ENCODE data around the gene NOTO. TPM values are rescaled to one million over a fixed set of nuclear protein-coding genes. Genes with fewer than 3 reads are reported as not detected.

Gene NOTO
- total and polyA plus RNA-seq, 10 of the 15 experiments (the other 5 are each of a cell fraction or from before 2014, with no cell fraction given): not detected

DNA sequence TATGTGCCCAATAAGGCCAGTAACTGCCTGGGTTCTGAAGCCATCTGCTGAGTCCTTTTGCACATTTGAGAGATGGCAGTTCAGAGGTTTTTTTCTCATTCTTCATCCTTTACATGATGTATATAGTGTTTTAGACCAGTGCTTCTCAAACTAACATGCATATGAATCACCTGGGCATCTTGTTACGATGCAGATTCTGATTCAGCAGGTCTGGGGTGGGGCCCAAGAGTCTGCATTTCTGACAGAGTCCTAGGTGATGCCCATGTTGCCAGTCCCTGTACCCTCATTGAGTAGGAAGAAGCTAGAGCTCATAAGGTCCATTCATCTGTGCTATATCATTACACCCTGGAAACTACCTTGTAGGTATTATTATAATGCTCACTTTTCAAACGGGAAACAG, 15.5 kb downstream of the NOTO start:
- Histone ChIP-seq H3K9me3 (replicated peaks; ENCODE audit: control insufficient read depth, insufficient read depth, low read length) (no peaks in the 10 kb centered on the region), H3K27ac (ENCODE audit: control insufficient read depth, insufficient read depth) (no peak overlapping the region), H3K27me3 (replicated peaks in 1 of 2; ENCODE audit: control insufficient read depth in 2 of 2, insufficient read depth in 2 of 2, low read length in 1 of 2) (no peaks in the 10 kb centered on the region), H3K79me2 (ENCODE audit: control insufficient read depth, insufficient read depth, low read length) (peaks cover 16% of the 10 kb centered on the region), H4K20me1 (ENCODE audit: control insufficient read depth, insufficient read depth) (no peaks in the 10 kb centered on the region), H3K9ac (ENCODE audit: control insufficient read depth, insufficient read depth, low read length) (no peak overlapping the region), H3K4me3 (no peak overlapping the region), H3K36me3 (ENCODE audit: control insufficient read depth in 2 of 2, insufficient read depth in 2 of 2, low read length in 1 of 2) (peaks cover 5 to 16% of the 10 kb centered on the region in 2 experiments; a peak in 2 of 4 replicates), H2AFZ (ENCODE audit: control insufficient read depth, low read depth, low read length) (no peak overlapping the region), H3K4me1 (ENCODE audit: control insufficient read depth, insufficient read depth, low read length) (peaks cover 8% of the 10 kb centered on the region), H3K4me2 (ENCODE audit: control insufficient read depth, insufficient read depth) (no peak overlapping the region)
- no peak for ATAC-seq
- SMC1A ChIA-PET (ENCODE audit: uncharacterized antibody, unreplicated experiment): interaction anchor here (1.3 to 1.9 kb wide), 2 partner anchors 15 to 17 kb away, joined by 3 to 4 read pairs; partner anchors contain the start of gene PRADC1
- BruUV-seq (replicated peaks): no TSS peak
- POLR2A ChIA-PET: no interaction called here
- CTCF ChIA-PET: interaction anchor here (1.2 to 1.8 kb wide), 2 partner anchors 16 to 41 kb away, joined by 3 to 7 read pairs; partner anchors contain the start of genes CCT7 and PRADC1
- RAD21 ChIA-PET (ENCODE audit: unreplicated experiment): interaction anchor here (1.2 kb wide), 1 partner anchor 73 kb away, joined by 4 read pairs; no protein-coding TSS in a partner anchor
- in situ Hi-C loops (cut with MboI) (no loop called here), intact Hi-C loops (cut with micrococcal nuclease; ENCODE audit: unreplicated experiment) (no loop called here)
- FAIRE-seq: no peak
- TF ChIP-seq POLR2A (IDR thresholded peaks at IDR 0.05; ENCODE audit: low read depth, low read length) (no peak), BHLHE40 (IDR thresholded peaks at IDR 0.05; ENCODE audit: borderline replicate concordance in 1 of 2, low read depth in 2 of 2, low read length in 1 of 2) (no peak), MTA3 (IDR thresholded peaks at IDR 0.05; ENCODE audit: borderline replicate concordance, low read length) (no peak), SIX5 (IDR thresholded peaks at IDR 0.05; ENCODE audit: low read depth, low read length, severe bottlenecking) (no peak), SPI1 (IDR thresholded peaks at IDR 0.05; ENCODE audit: borderline replicate concordance, insufficient read depth, low read depth, low read length) (no peak), SMAD1 (IDR thresholded peaks at IDR 0.05; ENCODE audit: low read depth, partially characterized antibody) (no peak), ZNF622 (IDR thresholded peaks at IDR 0.05) (no peak), TARDBP (IDR thresholded peaks at IDR 0.05; ENCODE audit: borderline replicate concordance) (no peak), HDAC6 (IDR thresholded peaks at IDR 0.05; ENCODE audit: unreplicated experiment) (no peak), HCFC1 (IDR thresholded peaks at IDR 0.05; ENCODE audit: low read length) (no peak)
- TF ChIP-seq, protein P1, sequence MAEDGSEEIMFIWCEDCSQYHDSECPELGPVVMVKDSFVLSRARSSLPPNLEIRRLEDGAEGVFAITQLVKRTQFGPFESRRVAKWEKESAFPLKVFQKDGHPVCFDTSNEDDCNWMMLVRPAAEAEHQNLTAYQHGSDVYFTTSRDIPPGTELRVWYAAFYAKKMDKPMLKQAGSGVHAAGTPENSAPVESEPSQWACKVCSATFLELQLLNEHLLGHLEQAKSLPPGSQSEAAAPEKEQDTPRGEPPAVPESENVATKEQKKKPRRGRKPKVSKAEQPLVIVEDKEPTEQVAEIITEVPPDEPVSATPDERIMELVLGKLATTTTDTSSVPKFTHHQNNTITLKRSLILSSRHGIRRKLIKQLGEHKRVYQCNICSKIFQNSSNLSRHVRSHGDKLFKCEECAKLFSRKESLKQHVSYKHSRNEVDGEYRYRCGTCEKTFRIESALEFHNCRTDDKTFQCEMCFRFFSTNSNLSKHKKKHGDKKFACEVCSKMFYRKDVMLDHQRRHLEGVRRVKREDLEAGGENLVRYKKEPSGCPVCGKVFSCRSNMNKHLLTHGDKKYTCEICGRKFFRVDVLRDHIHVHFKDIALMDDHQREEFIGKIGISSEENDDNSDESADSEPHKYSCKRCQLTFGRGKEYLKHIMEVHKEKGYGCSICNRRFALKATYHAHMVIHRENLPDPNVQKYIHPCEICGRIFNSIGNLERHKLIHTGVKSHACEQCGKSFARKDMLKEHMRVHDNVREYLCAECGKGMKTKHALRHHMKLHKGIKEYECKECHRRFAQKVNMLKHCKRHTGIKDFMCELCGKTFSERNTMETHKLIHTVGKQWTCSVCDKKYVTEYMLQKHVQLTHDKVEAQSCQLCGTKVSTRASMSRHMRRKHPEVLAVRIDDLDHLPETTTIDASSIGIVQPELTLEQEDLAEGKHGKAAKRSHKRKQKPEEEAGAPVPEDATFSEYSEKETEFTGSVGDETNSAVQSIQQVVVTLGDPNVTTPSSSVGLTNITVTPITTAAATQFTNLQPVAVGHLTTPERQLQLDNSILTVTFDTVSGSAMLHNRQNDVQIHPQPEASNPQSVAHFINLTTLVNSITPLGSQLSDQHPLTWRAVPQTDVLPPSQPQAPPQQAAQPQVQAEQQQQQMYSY (CRISPR knock-in tag; IDR thresholded peaks at IDR 0.05): no peak
- TF ChIP-seq, protein P2, sequence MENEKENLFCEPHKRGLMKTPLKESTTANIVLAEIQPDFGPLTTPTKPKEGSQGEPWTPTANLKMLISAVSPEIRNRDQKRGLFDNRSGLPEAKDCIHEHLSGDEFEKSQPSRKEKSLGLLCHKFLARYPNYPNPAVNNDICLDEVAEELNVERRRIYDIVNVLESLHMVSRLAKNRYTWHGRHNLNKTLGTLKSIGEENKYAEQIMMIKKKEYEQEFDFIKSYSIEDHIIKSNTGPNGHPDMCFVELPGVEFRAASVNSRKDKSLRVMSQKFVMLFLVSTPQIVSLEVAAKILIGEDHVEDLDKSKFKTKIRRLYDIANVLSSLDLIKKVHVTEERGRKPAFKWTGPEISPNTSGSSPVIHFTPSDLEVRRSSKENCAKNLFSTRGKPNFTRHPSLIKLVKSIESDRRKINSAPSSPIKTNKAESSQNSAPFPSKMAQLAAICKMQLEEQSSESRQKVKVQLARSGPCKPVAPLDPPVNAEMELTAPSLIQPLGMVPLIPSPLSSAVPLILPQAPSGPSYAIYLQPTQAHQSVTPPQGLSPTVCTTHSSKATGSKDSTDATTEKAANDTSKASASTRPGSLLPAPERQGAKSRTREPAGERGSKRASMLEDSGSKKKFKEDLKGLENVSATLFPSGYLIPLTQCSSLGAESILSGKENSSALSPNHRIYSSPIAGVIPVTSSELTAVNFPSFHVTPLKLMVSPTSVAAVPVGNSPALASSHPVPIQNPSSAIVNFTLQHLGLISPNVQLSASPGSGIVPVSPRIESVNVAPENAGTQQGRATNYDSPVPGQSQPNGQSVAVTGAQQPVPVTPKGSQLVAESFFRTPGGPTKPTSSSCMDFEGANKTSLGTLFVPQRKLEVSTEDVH (IDR thresholded peaks at IDR 0.05; ENCODE audit: low read depth, partially characterized antibody): no peak
- TF ChIP-seq, protein P3, sequence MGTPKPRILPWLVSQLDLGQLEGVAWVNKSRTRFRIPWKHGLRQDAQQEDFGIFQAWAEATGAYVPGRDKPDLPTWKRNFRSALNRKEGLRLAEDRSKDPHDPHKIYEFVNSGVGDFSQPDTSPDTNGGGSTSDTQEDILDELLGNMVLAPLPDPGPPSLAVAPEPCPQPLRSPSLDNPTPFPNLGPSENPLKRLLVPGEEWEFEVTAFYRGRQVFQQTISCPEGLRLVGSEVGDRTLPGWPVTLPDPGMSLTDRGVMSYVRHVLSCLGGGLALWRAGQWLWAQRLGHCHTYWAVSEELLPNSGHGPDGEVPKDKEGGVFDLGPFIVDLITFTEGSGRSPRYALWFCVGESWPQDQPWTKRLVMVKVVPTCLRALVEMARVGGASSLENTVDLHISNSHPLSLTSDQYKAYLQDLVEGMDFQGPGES (IDR thresholded peaks at IDR 0.05): no peak
- no peak for DNase-seq (ENCODE audit: low read depth, low spot score)
- WGBS (ENCODE audit: insufficient coverage, insufficient replicate concordance, low lambda C conversion rate, missing lambda C conversion rate): 66% methylated on average over 2 of the region's 2 CpGs

Data from GM12878 (cell line).